Measurements from ENCODE around the gene ZNF334.

Gene ZNF334

GRCh38 chr20:46547995-46548394 lies 34.6 kb upstream of the ZNF334 start:
- intact Hi-C loops (cut with DNase I), result no loop called here
- no peak for DNase-seq

- no peak for DNase-seq
- intact Hi-C loops (cut with DNase I), result no loop called here
Measured at GRCh38 chr20:46546936-46547335, 33.6 kb upstream of the ZNF334 start.

- no peak for DNase-seq
- intact Hi-C loops (cut with DNase I), result no loop called here
Measured at GRCh38 chr20:46546298-46546697, 32.9 kb upstream of the ZNF334 start.

- intact Hi-C loops (cut with DNase I), result no loop called here
- no peak for DNase-seq
Measured at GRCh38 chr20:46545827-46546138, 32.4 kb upstream of the ZNF334 start.

- intact Hi-C loops (cut with DNase I), result no loop called here
- peak in 7 of 42 donors; percentile 11 to 40 (median 20) for DNase-seq
Measured at GRCh38 chr20:46545077-46545826, 31.9 kb upstream of the ZNF334 start.

GRCh38 chr20:46544576-46544975 lies 31.2 kb upstream of the ZNF334 start:
- intact Hi-C loops (cut with DNase I), result no loop called here
- DNase-seq, result no peak

GRCh38 chr20:46543959-46544358 lies 30.6 kb upstream of the ZNF334 start:
- intact Hi-C loops (cut with DNase I), result no loop called here
- DNase-seq, result no peak

- DNase-seq, result no peak
- intact Hi-C loops (cut with DNase I), result no loop called here
Measured at GRCh38 chr20:46543033-46543432, 29.7 kb upstream of the ZNF334 start.

- intact Hi-C loops (cut with DNase I), result no loop called here
- no peak for DNase-seq
Measured at GRCh38 chr20:46541229-46541935, 28.0 kb upstream of the ZNF334 start.

- DNase-seq, result no peak
- intact Hi-C loops (cut with DNase I), result no loop called here
Measured at GRCh38 chr20:46539113-46539512, 25.8 kb upstream of the ZNF334 start.

- intact Hi-C loops (cut with DNase I), result no loop called here
- no peak for DNase-seq
Measured at GRCh38 chr20:46530640-46531039, 17.3 kb upstream of the ZNF334 start.

GRCh38 chr20:46523696-46524328 lies 10.5 kb upstream of the ZNF334 start:
- intact Hi-C loops (cut with DNase I), result no loop called here
- no peak for DNase-seq

GRCh38 chr20:46523108-46523507 lies 9.7 kb upstream of the ZNF334 start:
- no peak for DNase-seq
- intact Hi-C loops (cut with DNase I), result no loop called here

GRCh38 chr20:46520976-46521579 lies 7.7 kb upstream of the ZNF334 start:
- peak in 41 of 42 donors; percentile 6 to 83 (median 58) for DNase-seq
- intact Hi-C loops (cut with DNase I), result no loop called here

GRCh38 chr20:46520540-46520939 lies 7.2 kb upstream of the ZNF334 start:
- no peak for DNase-seq
- intact Hi-C loops (cut with DNase I), result no loop called here

- no peak for DNase-seq
- intact Hi-C loops (cut with DNase I), result no loop called here
Measured at GRCh38 chr20:46519471-46520068, 6.2 kb upstream of the ZNF334 start.

GRCh38 chr20:46509523-46509922 lies 3.8 kb downstream of the ZNF334 start:
- DNase-seq, result peak in 2 of 42 donors; percentile 6 to 9
- intact Hi-C loops (cut with DNase I), result no loop called here

- intact Hi-C loops (cut with DNase I), result no loop called here
Measured at GRCh38 chr20:46507760-46508407, 5.5 kb downstream of the ZNF334 start.

GRCh38 chr20:46505506-46505905 lies 7.9 kb downstream of the ZNF334 start:
- intact Hi-C loops (cut with DNase I), result no loop called here
- no peak for DNase-seq

More at GRCh38 chr20:46507760-46508407, 5.5 kb downstream of the ZNF334 start:
- DNase-seq, result no peak
